Panc1 (cell line): ENCODE data around the gene SKAP1. TPM values are rescaled to one million over a fixed set of nuclear protein-coding genes. Genes with fewer than 3 reads are reported as not detected.

Experiments used
- ATAC-seq: fragments of 200-7000 bp; cut with Tn5 transposase; 2 replicates; pipeline ENCODE4 v1.9.1; 2020; ENCODE audit warnings: mild to moderate bottlenecking, moderate library complexity
- BruUV-seq: library from RNA; stranded (reverse); fragments of 400-500 nt; replicated peaks from 2 replicates; lab custom pipeline; 2021; lab: Mats Ljungman, UMichigan
- CTCF ChIA-PET: fragments of 300-600 bp; sonication (Branson Sonifier 250); formaldehyde crosslinking; loops from one replicate; lab custom pipeline; 2022; ENCODE audit warnings: antibody characterized with exemption; lab: Charles Lee
- POLR2A ChIA-PET: fragments of 300-600 bp; sonication (Branson Sonifier 250); formaldehyde crosslinking; loops from one replicate; lab custom pipeline; 2022; ENCODE audit warnings: antibody characterized with exemption; lab: Charles Lee
- DNase-seq: peaks from one replicate; pipeline ENCODE4 v3.0.0-alpha.2; 2010; ENCODE audit warnings: low read depth, low spot score
- H3K27ac ChIP-seq: 2 replicates; pipeline ENCODE4 v1.5.1; 2011; ENCODE audit warnings: mild to moderate bottlenecking, low read length, inconsistent platforms
- H3K27me3 ChIP-seq: fragments of 200-500 bp; sonication (Bioruptor generic); 2 replicates; pipeline ENCODE4 v1.6.0; 2014; ENCODE audit warnings: low read length, inconsistent platforms; ENCODE audit not compliant: control insufficient read depth, insufficient read depth
- H3K36me3 ChIP-seq: fragments of 200-500 bp; sonication (Bioruptor generic); 2 replicates; pipeline ENCODE4 v1.5.1; 2014; ENCODE audit warnings: inconsistent platforms, mild to moderate bottlenecking, low read length, moderate library complexity; ENCODE audit not compliant: control insufficient read depth, insufficient read depth
- H3K4me1 ChIP-seq: 2 replicates; pipeline ENCODE4 v1.5.1; 2011; ENCODE audit warnings: inconsistent platforms, mild to moderate bottlenecking, low read length, moderate library complexity; ENCODE audit not compliant: control insufficient read depth, insufficient read depth
- H3K4me3 ChIP-seq, 2 experiments: 2 replicates each; pipeline ENCODE4 v1.5.1; 2011 to 2012; ENCODE audit warnings: low read depth in 2 of 2, low read length in 2 of 2, mild to moderate bottlenecking in 2 of 2, inconsistent platforms in 1 of 2, moderate library complexity in 1 of 2
- H3K9me3 ChIP-seq: fragments of 200-500 bp; sonication (Bioruptor generic); 2 replicates; pipeline ENCODE4 v1.5.1; 2014; ENCODE audit warnings: low read depth, mild to moderate bottlenecking, inconsistent platforms, low read length, moderate library complexity; ENCODE audit not compliant: control insufficient read depth, insufficient read depth
- CTCF ChIP-seq: fragments of 450-650 bp; IDR thresholded peaks from 2 replicates; pipeline ENCODE4 v1.5.1; 2017; ENCODE audit warnings: mild to moderate bottlenecking
- POLR2AphosphoS5 ChIP-seq: IDR thresholded peaks from 2 replicates; pipeline ENCODE4 v1.6.1; 2012; ENCODE audit warnings: mild to moderate bottlenecking, low read depth, low read length, moderate library complexity
- REST ChIP-seq, 2 experiments: IDR thresholded peaks; 2 replicates each; pipeline ENCODE4 v1.6.1; 2011 to 2012; ENCODE audit warnings: low read depth in 2 of 2, control low read depth in 1 of 2, low read length in 1 of 2, mild to moderate bottlenecking in 1 of 2, moderate library complexity in 1 of 2; ENCODE audit not compliant: insufficient read depth in 1 of 2
- SIN3A ChIP-seq: IDR thresholded peaks from 2 replicates; pipeline ENCODE4 v1.6.1; 2012; ENCODE audit warnings: low read depth, mild to moderate bottlenecking, low read length, moderate library complexity, borderline replicate concordance; ENCODE audit not compliant: insufficient read depth
- TCF7L2 ChIP-seq: IDR thresholded peaks from 2 replicates; pipeline ENCODE4 v1.6.1; 2011; ENCODE audit warnings: mild to moderate bottlenecking, low read depth, low read length, inconsistent platforms
- in situ Hi-C: cut with HindIII; loops from 2 replicates; pipeline ENCODE4 v1.10.0; 2016; ENCODE audit warnings: low sequenced_read_pairs, low pct_unique_long_range_greater_than_20kb
- intact Hi-C: fragments of 100-400 bp; cut with micrococcal nuclease; formaldehyde crosslinking; loops from one replicate; pipeline ENCODE4 v1.10.0; 2022; ENCODE audit not compliant: unreplicated experiment
- total RNA-seq: library from RNA; stranded (reverse); gene quantifications from one replicate; pipeline ENCODE4 v1.2.1, GENCODE V29; 2021; ENCODE audit not compliant: unreplicated experiment

SKAP1 gene
- total RNA-seq, 1 experiment from 2014 or later = 0.90 TPM

GRCh38 chr17:48314716-48315115 is 115.3 kb downstream of the SKAP1 start:
- Histone ChIP-seq H3K9me3 (no peaks in the 10 kb centered on the region), H3K4me3 (no peak overlapping the region), H3K36me3 (no peaks in the 10 kb centered on the region), H3K4me1 (no peaks in the 10 kb centered on the region), H3K27me3 (no peaks in the 10 kb centered on the region; the same call in 1 of the 2 replicates), H3K27ac (no peak overlapping the region)
- ChIA-PET POLR2A (no interaction called here), CTCF (no interaction called here)
- intact Hi-C loops (no loop called here), in situ Hi-C loops (no loop called here)
- DNase-seq (no peak), ATAC-seq (no peak)
- no TSS peak for BruUV-seq
- TF ChIP-seq POLR2AphosphoS5 = no peak
- no peak for TF ChIP-seq CTCF
- no peak for TF ChIP-seq SIN3A
- no peak for TF ChIP-seq TCF7L2
- TF ChIP-seq REST (IDR thresholded peaks at IDR 0.05; ENCODE audit: insufficient read depth in 1 of 2, low read depth in 2 of 2, low read length in 1 of 2) = no peak

GRCh38 chr17:48313096-48313755 is 116.8 kb downstream of the SKAP1 start:
- intact Hi-C loops = no loop called here
- TF ChIP-seq SIN3A (no peak), REST (IDR thresholded peaks at IDR 0.05; ENCODE audit: insufficient read depth in 1 of 2, low read depth in 2 of 2, low read length in 1 of 2) (no peak), CTCF (no peak), TCF7L2 (no peak), POLR2AphosphoS5 (no peak)
- Histone ChIP-seq H3K27me3 (no peaks in the 10 kb centered on the region; the same call in 1 of the 2 replicates), H3K36me3 (no peaks in the 10 kb centered on the region), H3K27ac (no peak overlapping the region), H3K4me1 (no peaks in the 10 kb centered on the region), H3K4me3 (no peak overlapping the region), H3K9me3 (no peaks in the 10 kb centered on the region)
- CTCF ChIA-PET = no interaction called here
- no TSS peak for BruUV-seq
- POLR2A ChIA-PET = no interaction called here
- DNase-seq = no peak
- ATAC-seq = no peak
- in situ Hi-C loops = no loop called here
